Lower lobe of right lung (tissue), 2 donors: ENCODE results near the gene CXXC4. TPM values are rescaled to one million over a fixed set of nuclear protein-coding genes. Genes with fewer than 3 reads are reported as not detected.

Experiments
- ATAC-seq, 2 donors: fragments of 200-7000 bp; cut with Tn5 transposase; one replicate each; pipeline ENCODE4 v1.9.1; 2020 to 2022; ENCODE audit warnings: mild to moderate bottlenecking in 2 of 2, moderate library complexity in 2 of 2
- DNase-seq: peaks from one replicate; pipeline ENCODE4 v3.0.0-alpha.2; 2020
- H3K27ac ChIP-seq: fragments of 200-600 bp; one replicate; pipeline ENCODE4 v1.8.0; 2022
- H3K27me3 ChIP-seq: fragments of 200-600 bp; one replicate; pipeline ENCODE4 v1.8.0; 2022; ENCODE audit warnings: low read depth
- H3K36me3 ChIP-seq: fragments of 200-600 bp; one replicate; pipeline ENCODE4 v1.8.0; 2022; ENCODE audit warnings: mild to moderate bottlenecking
- H3K4me1 ChIP-seq: fragments of 200-600 bp; one replicate; pipeline ENCODE4 v1.8.0; 2022
- H3K4me3 ChIP-seq: fragments of 200-600 bp; one replicate; pipeline ENCODE4 v1.8.0; 2022; ENCODE audit warnings: mild to moderate bottlenecking
- H3K9me3 ChIP-seq: fragments of 200-600 bp; one replicate; pipeline ENCODE4 v1.8.0; 2022
- intact Hi-C: fragments of 100-400 bp; cut with DNase I; formaldehyde crosslinking; loops from one replicate; pipeline ENCODE4 v1.11.0; 2022
- total RNA-seq: library from RNA; stranded (reverse); fragmentation: NEBNext Ultra II Directional; extraction: Animal tissue kit (Norgen Biotek cat#: 25700); gene quantifications from one replicate; pipeline ENCODE4 v1.2.1, GENCODE V29; 2021
- TF ChIP-seq, protein P1 (sequence below): fragments of 200-600 bp; IDR thresholded peaks from one replicate; pipeline ENCODE4 v1.8.0; 2022; ENCODE audit warnings: antibody characterized with exemption, mild to moderate bottlenecking
- donor health status: DM: no; HTN: yes; CAD: no; lungs with severe emphysema.

CXXC4 gene
- total RNA-seq, 1 donor from 2014 or later, result 1.9 TPM

DNA sequence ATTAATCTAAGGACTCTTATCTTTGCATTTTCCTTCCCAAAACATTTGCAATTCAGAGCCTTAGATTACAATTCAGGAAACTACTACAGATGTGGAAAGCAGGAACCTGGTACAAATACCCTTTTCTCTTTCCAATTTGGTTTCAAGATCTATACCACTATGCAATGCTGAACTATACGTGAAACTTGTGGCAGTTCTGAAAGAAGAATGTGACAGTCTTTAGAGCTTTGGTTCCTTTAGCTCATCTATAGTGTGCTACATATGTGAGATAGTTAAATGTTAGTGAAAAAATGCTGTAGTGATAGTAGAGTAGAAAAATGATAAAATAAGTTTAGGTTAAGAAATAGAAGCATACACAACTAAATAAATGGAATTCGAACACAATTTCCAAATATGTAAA, 50.0 kb downstream of the CXXC4 start:
- Histone ChIP-seq H3K9me3 (no peaks in the 10 kb centered on the region), H3K36me3 (no peaks in the 10 kb centered on the region), H3K4me3 (no peak overlapping the region), H3K27ac (no peak overlapping the region), H3K4me1 (no peaks in the 10 kb centered on the region), H3K27me3 (no peaks in the 10 kb centered on the region)
- DNase-seq (no peak), ATAC-seq (no peak)
- TF ChIP-seq, protein P1, sequence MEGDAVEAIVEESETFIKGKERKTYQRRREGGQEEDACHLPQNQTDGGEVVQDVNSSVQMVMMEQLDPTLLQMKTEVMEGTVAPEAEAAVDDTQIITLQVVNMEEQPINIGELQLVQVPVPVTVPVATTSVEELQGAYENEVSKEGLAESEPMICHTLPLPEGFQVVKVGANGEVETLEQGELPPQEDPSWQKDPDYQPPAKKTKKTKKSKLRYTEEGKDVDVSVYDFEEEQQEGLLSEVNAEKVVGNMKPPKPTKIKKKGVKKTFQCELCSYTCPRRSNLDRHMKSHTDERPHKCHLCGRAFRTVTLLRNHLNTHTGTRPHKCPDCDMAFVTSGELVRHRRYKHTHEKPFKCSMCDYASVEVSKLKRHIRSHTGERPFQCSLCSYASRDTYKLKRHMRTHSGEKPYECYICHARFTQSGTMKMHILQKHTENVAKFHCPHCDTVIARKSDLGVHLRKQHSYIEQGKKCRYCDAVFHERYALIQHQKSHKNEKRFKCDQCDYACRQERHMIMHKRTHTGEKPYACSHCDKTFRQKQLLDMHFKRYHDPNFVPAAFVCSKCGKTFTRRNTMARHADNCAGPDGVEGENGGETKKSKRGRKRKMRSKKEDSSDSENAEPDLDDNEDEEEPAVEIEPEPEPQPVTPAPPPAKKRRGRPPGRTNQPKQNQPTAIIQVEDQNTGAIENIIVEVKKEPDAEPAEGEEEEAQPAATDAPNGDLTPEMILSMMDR, result no peak
- intact Hi-C loops, result no loop called here

DNA sequence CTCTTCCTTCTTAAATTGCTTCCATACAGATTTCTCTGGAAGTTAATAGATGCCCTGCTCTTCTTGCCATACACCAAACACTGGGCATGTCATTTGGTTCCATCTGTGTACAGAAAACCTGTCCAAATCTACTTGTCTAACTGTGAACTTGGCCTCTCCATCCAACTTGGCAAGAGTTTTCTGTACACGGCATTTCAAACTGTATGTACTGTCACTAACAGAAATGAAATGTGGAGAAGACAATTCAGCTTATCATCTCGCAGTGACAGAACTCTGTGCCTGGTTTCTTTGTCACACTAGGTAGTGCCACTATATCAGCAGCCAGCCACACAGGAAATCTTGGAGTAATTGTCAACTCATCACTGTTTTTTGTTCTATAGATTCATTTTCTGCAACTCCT, 58.2 kb downstream of the CXXC4 start:
- Histone ChIP-seq H3K27me3 (no peaks in the 10 kb centered on the region), H3K9me3 (no peaks in the 10 kb centered on the region), H3K27ac (no peak overlapping the region), H3K4me1 (no peaks in the 10 kb centered on the region), H3K36me3 (no peaks in the 10 kb centered on the region), H3K4me3 (no peak overlapping the region)
- ATAC-seq (no peak), DNase-seq (no peak)
- intact Hi-C loops, result no loop called here
- TF ChIP-seq, protein P1, result no peak

DNA sequence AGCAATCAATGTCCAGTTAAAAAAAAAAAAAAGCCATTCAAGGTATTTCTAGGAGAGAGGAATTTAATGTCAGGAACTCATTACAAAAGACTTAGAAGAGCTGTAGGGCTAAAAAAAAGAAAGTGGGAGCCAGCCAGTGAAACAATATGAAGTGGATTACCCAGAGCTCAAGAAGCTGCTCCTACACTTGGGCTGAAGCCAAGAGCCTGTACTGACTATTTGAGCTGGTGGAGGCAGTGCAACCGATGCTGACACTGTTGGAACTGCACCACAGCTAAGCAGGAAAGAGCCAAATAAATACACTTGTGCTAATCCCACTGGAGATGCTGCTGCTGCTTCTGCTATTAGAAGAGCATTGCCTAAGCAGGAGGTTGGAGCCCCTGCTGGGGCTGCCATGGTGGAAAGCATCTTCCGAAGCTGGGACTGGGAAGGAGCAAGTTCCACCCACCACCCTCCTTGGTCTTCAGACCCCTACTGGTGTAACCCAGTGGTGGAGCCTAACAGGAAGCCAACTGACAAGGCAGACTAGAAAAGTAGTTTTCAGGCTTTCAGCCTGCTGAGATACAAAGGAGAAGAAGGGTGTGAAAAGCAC, 65.4 kb downstream of the CXXC4 start:
- Histone ChIP-seq H3K9me3 (no peaks in the 10 kb centered on the region), H3K27ac (no peak overlapping the region), H3K27me3 (no peaks in the 10 kb centered on the region), H3K4me1 (no peaks in the 10 kb centered on the region), H3K36me3 (no peaks in the 10 kb centered on the region), H3K4me3 (no peak overlapping the region)
- intact Hi-C loops, result no loop called here
- ATAC-seq, result no peak
- TF ChIP-seq, protein P1, result no peak
- DNase-seq, result no peak

GRCh38 chr4:104425948-104426347, 68.7 kb downstream of the CXXC4 start:
- Histone ChIP-seq H3K36me3 (no peaks in the 10 kb centered on the region), H3K4me1 (no peaks in the 10 kb centered on the region), H3K27me3 (no peaks in the 10 kb centered on the region), H3K4me3 (no peak overlapping the region), H3K27ac (no peak overlapping the region), H3K9me3 (no peaks in the 10 kb centered on the region)
- DNase-seq, result no peak
- intact Hi-C loops, result no loop called here
- TF ChIP-seq, protein P1, result no peak
- no peak for ATAC-seq

DNA sequence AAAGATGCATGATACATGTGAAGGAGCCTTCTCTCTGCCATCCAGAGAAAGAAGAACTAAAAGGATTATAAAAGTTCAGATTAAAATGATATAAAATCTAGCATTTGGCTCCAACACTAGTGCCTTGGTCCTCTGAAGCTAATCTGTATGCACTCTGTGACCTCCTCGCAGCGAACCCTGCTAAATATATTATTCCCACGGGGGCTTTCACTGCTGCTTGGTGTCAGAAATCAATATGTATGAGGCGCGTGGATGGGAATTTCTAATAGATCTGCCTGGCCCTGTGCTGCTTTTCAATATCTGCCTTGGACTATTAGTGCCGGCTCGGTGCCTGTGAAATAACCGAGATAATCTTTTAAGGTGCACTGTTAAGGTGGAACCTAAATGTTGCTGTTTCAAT, 69.7 kb downstream of the CXXC4 start:
- H3K4me1 ChIP-seq, result no peaks in the 10 kb centered on the region
- intact Hi-C loops, result no loop called here
- no peak overlapping the region for H3K27ac ChIP-seq
- H3K9me3 ChIP-seq, result no peaks in the 10 kb centered on the region
- H3K36me3 ChIP-seq, result no peaks in the 10 kb centered on the region
- no peak for DNase-seq
- peak overlapping the region; percentile 24 for H3K4me3 ChIP-seq
- ATAC-seq, result no peak
- H3K27me3 ChIP-seq, result no peaks in the 10 kb centered on the region
- TF ChIP-seq, protein P1, result no peak
